GM19099 (cell line): ENCODE data around the gene ITGB4.

Experiments
- POLR2A ChIP-seq: IDR thresholded peaks from 3 replicates; pipeline ENCODE4 v1.6.1; 2011; ENCODE audit warnings: low read depth; ENCODE audit not compliant: insufficient read length; ENCODE audit errors: extremely low read depth

The ITGB4 gene

GRCh38 chr17:75693500-75694481, 27.5 kb upstream of the ITGB4 start:
- no peak for TF ChIP-seq POLR2A

- no peak for TF ChIP-seq POLR2A
These were observed 26.7 kb upstream of the ITGB4 start for GRCh38 chr17:75694536-75694935.

- TF ChIP-seq POLR2A: no peak
These were observed 26.0 kb upstream of the ITGB4 start for GRCh38 chr17:75695141-75695829.

DNA sequence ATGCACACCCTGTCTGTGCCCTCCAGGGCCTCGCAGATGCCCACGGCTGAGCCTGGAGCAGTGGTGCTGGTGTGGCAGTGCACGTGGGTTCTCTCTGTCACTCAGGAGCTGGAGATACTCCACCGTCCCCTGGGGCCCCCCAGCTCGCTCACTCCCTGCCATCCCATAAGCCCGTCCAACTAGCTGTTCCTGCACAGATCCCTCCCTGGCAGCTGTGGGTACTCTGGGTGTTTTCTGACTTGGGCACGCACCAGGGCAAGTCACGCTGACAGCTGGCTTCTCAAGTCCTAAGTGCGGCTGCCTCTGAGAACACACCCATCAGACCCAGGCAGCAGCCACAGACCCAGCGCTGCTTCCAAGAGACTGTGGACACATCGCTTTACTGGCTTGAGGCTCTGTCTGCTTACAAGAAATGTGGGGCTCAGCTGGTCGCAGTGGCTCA, 25.4 kb upstream of the ITGB4 start:
- TF ChIP-seq POLR2A: no peak

GRCh38 chr17:75697651-75698291, 23.5 kb upstream of the ITGB4 start:
- no peak for TF ChIP-seq POLR2A

GRCh38 chr17:75698659-75699058, 22.6 kb upstream of the ITGB4 start:
- no peak for TF ChIP-seq POLR2A

DNA sequence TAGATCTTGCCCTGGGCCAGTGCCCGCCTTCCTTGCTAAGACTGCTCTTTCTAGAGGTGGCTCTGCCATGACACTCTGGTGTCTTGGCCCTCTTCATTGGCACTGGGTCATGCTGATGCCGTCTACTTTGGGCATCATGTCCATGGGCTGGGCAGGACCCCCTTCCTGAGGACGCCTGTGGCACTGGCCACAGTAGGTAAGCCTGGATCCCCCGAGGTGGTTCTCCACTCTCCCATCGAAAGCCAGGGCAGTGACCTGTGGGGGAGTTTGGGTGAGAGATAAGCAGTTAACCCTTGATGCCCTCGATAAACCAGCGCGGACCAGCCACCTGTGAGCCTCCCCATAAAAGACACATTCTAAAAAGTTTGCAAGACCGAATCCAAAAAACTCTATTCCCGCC, 20.0 kb upstream of the ITGB4 start:
- no peak for TF ChIP-seq POLR2A

GRCh38 chr17:75703191-75703590, 18.1 kb upstream of the ITGB4 start:
- no peak for TF ChIP-seq POLR2A

- no peak for TF ChIP-seq POLR2A
These were observed 17.7 kb upstream of the ITGB4 start for GRCh38 chr17:75703591-75703990.

- no peak for TF ChIP-seq POLR2A
These were observed 16.0 kb upstream of the ITGB4 start for GRCh38 chr17:75704963-75705875.

DNA sequence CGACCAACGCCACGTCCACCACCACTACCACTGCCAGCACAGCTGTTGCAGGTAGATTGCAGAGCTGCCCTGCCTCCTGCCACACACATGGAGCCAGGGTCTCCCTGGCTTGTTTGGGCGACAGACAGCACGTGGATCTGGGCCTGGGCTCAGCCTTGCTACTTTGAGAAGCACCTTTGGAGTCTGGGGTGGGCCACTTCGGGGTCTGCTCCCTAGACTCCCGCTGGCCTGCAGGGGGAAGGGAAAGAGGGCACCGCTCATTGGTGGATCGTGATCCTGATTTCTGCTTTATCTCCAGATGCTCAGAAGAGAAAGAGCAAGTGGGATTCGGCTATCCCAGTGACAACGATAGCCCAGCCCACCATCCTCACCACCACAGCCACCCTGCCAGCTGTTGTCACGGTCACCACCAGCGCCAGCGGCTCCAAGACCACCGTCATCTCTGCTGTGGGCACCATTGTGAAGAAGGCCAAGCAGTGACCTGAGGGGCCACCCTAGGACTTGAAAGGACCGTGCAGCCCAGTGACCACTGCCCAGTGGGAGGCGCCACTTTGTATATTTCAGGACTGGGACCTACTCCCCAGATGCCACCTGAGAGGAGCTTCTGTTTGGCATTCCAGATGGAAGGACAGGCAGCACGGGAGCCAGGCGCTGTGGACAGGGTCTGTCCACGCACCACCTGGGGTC, 15.1 kb upstream of the ITGB4 start:
- TF ChIP-seq POLR2A: no peak

GRCh38 chr17:75707079-75707571, 14.1 kb upstream of the ITGB4 start:
- no peak for TF ChIP-seq POLR2A

GRCh38 chr17:75712446-75712845, 8.8 kb upstream of the ITGB4 start:
- no peak for TF ChIP-seq POLR2A

GRCh38 chr17:75719732-75720131, 1.5 kb upstream of the ITGB4 start:
- TF ChIP-seq POLR2A: no peak

GRCh38 chr17:75721463-75722011, 278 bp downstream of the ITGB4 start:
- TF ChIP-seq POLR2A: no peak
